Natural killer cell (primary cell): ENCODE measurements around the gene LPCAT2. TPM values are rescaled to one million over a fixed set of nuclear protein-coding genes. Genes with fewer than 3 reads are reported as not detected.

Experiments
- ATAC-seq, 3 donors: fragments of 150-1000 bp in 2 of 3; fragments of 200-7000 bp in 1 of 3; cut with Tn5 transposase; 1 replicate in 1 of 3; 2 replicates in 2 of 3; pipeline ENCODE4 v1.10.0; 2021; ENCODE audit warnings: mild to moderate bottlenecking in 2 of 3, moderate library complexity in 2 of 3
- DNase-seq, 2 donors: peaks; one replicate each; pipeline versions ENCODE4 v3.0.0 to v3.0.0-alpha.2; 2013 to 2021; ENCODE audit warnings: mixed read lengths in 1 of 2
- H3K27ac ChIP-seq: one replicate; pipeline ENCODE4 v1.5.1; 2013; ENCODE audit warnings: mild to moderate bottlenecking, low read length
- H3K27me3 ChIP-seq: one replicate; pipeline ENCODE4 v1.6.1; 2013; ENCODE audit warnings: low read length; ENCODE audit not compliant: control insufficient read depth, insufficient read depth
- H3K36me3 ChIP-seq: one replicate; pipeline ENCODE4 v1.6.1; 2013; ENCODE audit warnings: low read length; ENCODE audit not compliant: control insufficient read depth, insufficient read depth
- H3K4me1 ChIP-seq: one replicate; pipeline ENCODE4 v1.6.1; 2013; ENCODE audit warnings: low read length; ENCODE audit not compliant: control insufficient read depth, insufficient read depth
- H3K4me3 ChIP-seq: one replicate; pipeline ENCODE4 v1.5.1; 2013; ENCODE audit warnings: low read length
- H3K9me3 ChIP-seq: one replicate; pipeline ENCODE4 v1.6.1; 2013; ENCODE audit warnings: low read length; ENCODE audit not compliant: control insufficient read depth, insufficient read depth
- H3K27ac Mint-ChIP-seq, 2 donors: one replicate each; pipeline ENCODE4 v1.8.0; 2022; ENCODE audit warnings: mild to moderate bottlenecking in 2 of 2, mixed read lengths in 2 of 2, moderate library complexity in 1 of 2
- H3K27me3 Mint-ChIP-seq, 2 donors: one replicate each; pipeline ENCODE4 v1.8.0; 2022; ENCODE audit warnings: low read depth in 2 of 2, mixed read lengths in 2 of 2
- H3K36me3 Mint-ChIP-seq: one replicate; pipeline ENCODE4 v1.8.0; 2022; ENCODE audit warnings: mixed read lengths
- H3K4me1 Mint-ChIP-seq, 2 donors: one replicate each; pipeline ENCODE4 v1.8.0; 2022; ENCODE audit warnings: mixed read lengths in 2 of 2
- H3K4me3 Mint-ChIP-seq: one replicate; pipeline ENCODE4 v1.8.0; 2022; ENCODE audit warnings: mild to moderate bottlenecking, moderate library complexity, mixed read lengths
- H3K9me3 Mint-ChIP-seq, 2 donors: one replicate each; pipeline ENCODE4 v1.8.0; 2022; ENCODE audit warnings: mixed read lengths in 2 of 2
- WGBS: methylation state at CpG from one replicate; pipeline ENCODE4 v1.1.7; 2013; ENCODE audit warnings: missing lambda C conversion rate; ENCODE audit not compliant: insufficient coverage; 5-methylcytosine and 5-hydroxymethylcytosine counted together
- intact Hi-C: fragments of 100-400 bp; cut with micrococcal nuclease; formaldehyde crosslinking; loops from one replicate; pipeline ENCODE4 v1.14.2; 2022
- total RNA-seq, 4 donors: library from RNA; stranded (reverse); fragments of 120-200 nt in 1 of 4; gene quantifications; one replicate each; pipeline versions ENCODE4 v1.2.3 to v1.2.4, GENCODE V29; 2013 to 2022
- TF ChIP-seq, protein P1 (sequence below): fragments of 200-600 bp; IDR thresholded peaks from one replicate; pipeline ENCODE4 v1.8.0; 2022; ENCODE audit warnings: antibody characterized with exemption

The LPCAT2 gene
- total RNA-seq, 3 donors from 2014 or later (not counting 1 experiment from before 2014, with no cell fraction given), result 1.6 to 23.5 (median 3.1) TPM

DNA sequence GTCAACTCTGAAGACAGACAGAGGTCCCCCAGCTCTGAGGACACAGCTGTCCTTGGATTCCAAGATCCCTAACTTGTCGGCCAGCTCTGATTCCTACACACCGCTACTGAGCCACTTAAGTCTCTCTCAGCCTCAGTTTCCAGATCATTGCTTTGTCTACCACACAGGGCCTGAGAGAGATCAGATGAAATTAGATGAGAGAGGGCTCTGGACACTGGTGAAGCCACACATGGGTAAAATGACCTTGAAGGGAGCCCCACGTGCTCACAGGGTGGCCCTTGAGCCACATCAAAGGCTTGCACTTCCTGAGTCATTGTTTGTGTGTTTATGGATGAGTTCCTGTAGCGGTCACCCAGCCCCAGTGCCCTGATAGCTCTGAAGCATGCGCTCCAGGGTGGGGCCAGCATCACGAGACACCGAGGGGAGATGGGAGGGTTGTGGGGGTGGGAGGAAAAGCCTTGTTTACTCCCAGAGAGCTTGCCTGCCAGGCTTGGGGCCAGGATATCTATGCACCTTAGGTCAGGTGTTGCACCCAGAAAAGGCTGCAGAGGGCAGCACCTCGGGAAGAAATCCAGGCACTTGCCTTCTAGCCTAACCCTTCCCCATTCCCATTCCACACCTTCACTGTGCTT, 114.2 kb downstream of the LPCAT2 start:
- DNase-seq, result no peak
- Histone ChIP-seq H3K4me3 (no peak overlapping the region), H3K36me3 (no peaks in the 10 kb centered on the region), H3K9me3 (no peaks in the 10 kb centered on the region), H3K4me1 (no peaks in the 10 kb centered on the region), H3K27me3 (no peaks in the 10 kb centered on the region), H3K27ac (no peak overlapping the region)
- TF ChIP-seq, protein P1, sequence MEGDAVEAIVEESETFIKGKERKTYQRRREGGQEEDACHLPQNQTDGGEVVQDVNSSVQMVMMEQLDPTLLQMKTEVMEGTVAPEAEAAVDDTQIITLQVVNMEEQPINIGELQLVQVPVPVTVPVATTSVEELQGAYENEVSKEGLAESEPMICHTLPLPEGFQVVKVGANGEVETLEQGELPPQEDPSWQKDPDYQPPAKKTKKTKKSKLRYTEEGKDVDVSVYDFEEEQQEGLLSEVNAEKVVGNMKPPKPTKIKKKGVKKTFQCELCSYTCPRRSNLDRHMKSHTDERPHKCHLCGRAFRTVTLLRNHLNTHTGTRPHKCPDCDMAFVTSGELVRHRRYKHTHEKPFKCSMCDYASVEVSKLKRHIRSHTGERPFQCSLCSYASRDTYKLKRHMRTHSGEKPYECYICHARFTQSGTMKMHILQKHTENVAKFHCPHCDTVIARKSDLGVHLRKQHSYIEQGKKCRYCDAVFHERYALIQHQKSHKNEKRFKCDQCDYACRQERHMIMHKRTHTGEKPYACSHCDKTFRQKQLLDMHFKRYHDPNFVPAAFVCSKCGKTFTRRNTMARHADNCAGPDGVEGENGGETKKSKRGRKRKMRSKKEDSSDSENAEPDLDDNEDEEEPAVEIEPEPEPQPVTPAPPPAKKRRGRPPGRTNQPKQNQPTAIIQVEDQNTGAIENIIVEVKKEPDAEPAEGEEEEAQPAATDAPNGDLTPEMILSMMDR, result no peak
- 40% methylated on average over 8 of the region's 8 CpGs for WGBS
- Mint-ChIP-seq H3K27ac (no peak overlapping the region), H3K4me3 (no peak overlapping the region), H3K27me3 (peaks cover 0 to 2% of the 10 kb centered on the region in 2 donors), H3K4me1 (no peaks in the 10 kb centered on the region), H3K9me3 (no peaks in the 10 kb centered on the region), H3K36me3 (no peaks in the 10 kb centered on the region)
- no peak for ATAC-seq
- intact Hi-C loops, result no loop called here

DNA sequence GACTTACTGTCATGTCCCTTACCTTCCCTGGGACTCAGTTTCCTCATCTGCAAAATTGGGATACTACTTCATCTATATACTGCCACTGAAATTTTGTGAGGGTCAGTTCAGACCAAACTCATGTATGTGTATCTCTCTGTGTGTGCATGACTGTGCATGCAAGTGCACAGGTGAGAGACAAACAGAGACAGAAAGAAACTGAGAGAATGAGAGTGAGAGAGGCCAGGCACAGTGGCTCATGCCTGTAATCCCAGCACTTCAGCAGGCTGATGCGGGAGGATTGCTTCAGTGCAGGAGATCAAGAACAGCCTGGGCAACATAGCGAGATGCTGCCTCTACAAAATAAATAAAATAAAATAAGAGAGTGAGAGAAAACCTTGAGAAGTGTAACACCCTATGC, 114.8 kb downstream of the LPCAT2 start:
- TF ChIP-seq, protein P1, result no peak
- Mint-ChIP-seq H3K4me1 (no peaks in the 10 kb centered on the region), H3K27me3 (no peaks in the 10 kb centered on the region), H3K36me3 (no peaks in the 10 kb centered on the region), H3K27ac (no peak overlapping the region), H3K4me3 (no peak overlapping the region), H3K9me3 (no peaks in the 10 kb centered on the region)
- no peaks in the 10 kb centered on the region for H3K27me3 ChIP-seq
- H3K27ac ChIP-seq, result no peak overlapping the region
- ATAC-seq (no peak), DNase-seq (no peak)
- H3K36me3 ChIP-seq, result no peaks in the 10 kb centered on the region
- no peaks in the 10 kb centered on the region for H3K9me3 ChIP-seq
- 40% methylated on average over 1 of the region's 2 CpGs for WGBS
- intact Hi-C loops, result no loop called here
- H3K4me3 ChIP-seq, result no peak overlapping the region
- no peaks in the 10 kb centered on the region for H3K4me1 ChIP-seq

DNA sequence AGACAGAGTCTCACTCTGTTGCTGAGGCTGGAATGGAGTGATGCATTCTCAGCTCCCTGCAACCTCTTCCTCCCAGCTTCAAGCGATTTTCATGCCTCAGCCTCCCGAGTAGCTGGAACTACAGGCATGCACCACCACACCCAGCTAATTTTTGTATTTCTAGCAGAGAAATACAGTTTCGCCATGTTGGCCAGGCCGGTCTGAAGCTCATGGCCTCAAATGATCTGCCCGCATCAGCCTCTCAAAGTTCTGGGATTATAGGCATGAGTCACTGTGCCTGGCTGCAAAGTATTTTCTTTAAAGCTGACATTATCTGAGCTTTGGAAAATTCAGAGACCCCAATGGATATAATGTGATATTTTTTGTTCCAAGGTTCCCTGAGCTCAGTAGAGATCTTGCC, 115.8 kb downstream of the LPCAT2 start:
- DNase-seq (no peak), ATAC-seq (no peak)
- Histone ChIP-seq H3K4me1 (no peaks in the 10 kb centered on the region), H3K27ac (no peak overlapping the region), H3K36me3 (no peaks in the 10 kb centered on the region), H3K27me3 (no peaks in the 10 kb centered on the region), H3K9me3 (no peaks in the 10 kb centered on the region), H3K4me3 (no peak overlapping the region)
- Mint-ChIP-seq H3K4me3 (no peak overlapping the region), H3K27ac (no peak overlapping the region), H3K27me3 (peaks cover 0 to 4% of the 10 kb centered on the region in 2 donors), H3K36me3 (no peaks in the 10 kb centered on the region), H3K4me1 (no peaks in the 10 kb centered on the region), H3K9me3 (no peaks in the 10 kb centered on the region)
- WGBS, result 95% methylated on average over 5 of the region's 5 CpGs
- intact Hi-C loops, result no loop called here
- TF ChIP-seq, protein P1, result no peak

DNA sequence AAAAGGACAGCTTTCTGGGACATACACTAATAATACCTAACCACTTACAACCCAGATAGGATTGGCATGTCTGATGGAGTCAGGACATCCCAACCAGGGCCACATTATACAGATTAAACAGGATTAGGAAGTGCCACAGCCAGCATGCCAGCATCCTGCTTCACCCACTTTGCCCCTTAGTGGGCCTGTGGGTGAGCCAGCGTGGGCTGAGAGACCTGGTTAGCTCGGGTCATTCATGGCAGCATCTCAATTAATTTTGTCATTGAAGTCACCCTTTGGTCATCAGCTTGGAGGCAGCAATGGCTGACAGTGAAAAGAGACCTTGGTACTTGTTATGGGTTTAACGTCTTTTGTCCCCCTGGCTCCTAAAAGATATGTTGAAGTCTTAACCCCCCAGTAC, 117.0 kb downstream of the LPCAT2 start:
- intact Hi-C loops, result no loop called here

More for the DNA sequence above, 117.0 kb downstream of the LPCAT2 start:
- no peaks in the 10 kb centered on the region for H3K4me1 Mint-ChIP-seq
- TF ChIP-seq, protein P1, result no peak
- no peaks in the 10 kb centered on the region for H3K36me3 Mint-ChIP-seq
- H3K36me3 ChIP-seq, result no peaks in the 10 kb centered on the region
- no peak overlapping the region for H3K4me3 ChIP-seq
- H3K4me3 Mint-ChIP-seq, result no peak overlapping the region
- no peak for ATAC-seq
- H3K27ac Mint-ChIP-seq, result no peak overlapping the region
- DNase-seq, result no peak
- H3K4me1 ChIP-seq, result no peaks in the 10 kb centered on the region
- no peaks in the 10 kb centered on the region for H3K9me3 ChIP-seq
- H3K27me3 Mint-ChIP-seq, result peaks cover 0 to 7% of the 10 kb centered on the region in 2 donors
- no peaks in the 10 kb centered on the region for H3K27me3 ChIP-seq
- H3K9me3 Mint-ChIP-seq, result no peaks in the 10 kb centered on the region
- WGBS, result 64% methylated on average over 3 of the region's 3 CpGs
- no peak overlapping the region for H3K27ac ChIP-seq
